SU-DHL-6 (cell line): ENCODE data around the gene SLC12A1.

Experiments
- H2AFZ ChIP-seq: fragments of 200-600 bp; sonication (generic); 2 replicates; pipeline ENCODE4 v1.6.1; 2014; ENCODE audit warnings: low read depth, mild to moderate bottlenecking, moderate library complexity, mixed read lengths, antibody characterized with exemption, low read length; ENCODE audit not compliant: severe bottlenecking
- H3F3A ChIP-seq: fragments of 200-600 bp; shearing (Covaris generic); 2 replicates; pipeline ENCODE4 v1.6.0; 2016; ENCODE audit warnings: antibody characterized with exemption, mild to moderate bottlenecking; ENCODE audit not compliant: insufficient read depth
- H3K27ac ChIP-seq: fragments of 200-600 bp; sonication (generic); 2 replicates; pipeline ENCODE4 v1.5.1; 2016; ENCODE audit warnings: low read depth, mild to moderate bottlenecking, low read length, moderate library complexity, mixed read lengths
- H3K27me3 ChIP-seq: fragments of 200-600 bp; sonication (generic), shearing (Covaris generic); 2 replicates; pipeline ENCODE4 v1.6.0; 2014; ENCODE audit warnings: mild to moderate bottlenecking, low read length
- H3K36me3 ChIP-seq: fragments of 200-600 bp; sonication (generic); 2 replicates; pipeline ENCODE4 v1.6.1; 2014; ENCODE audit warnings: mild to moderate bottlenecking, low read length, mixed read lengths
- H3K4me2 ChIP-seq: fragments of 300-600, 200-600 bp; shearing (Covaris generic), sonication (generic); 2 replicates; pipeline ENCODE4 v1.6.0; 2014; ENCODE audit warnings: low read length, low read depth, mild to moderate bottlenecking; ENCODE audit not compliant: poor library complexity, severe bottlenecking
- H3K4me3 ChIP-seq: fragments of 200-600 bp; sonication (generic); 2 replicates; pipeline ENCODE4 v1.5.1; 2014; ENCODE audit warnings: antibody characterized with exemption, low read length, mild to moderate bottlenecking, mixed read lengths; ENCODE audit not compliant: insufficient read depth, poor library complexity, severe bottlenecking
- H3K79me2 ChIP-seq: fragments of 200-600 bp; sonication (generic); 2 replicates; pipeline ENCODE4 v1.6.1; 2014; ENCODE audit warnings: mild to moderate bottlenecking, low read length, moderate library complexity; ENCODE audit not compliant: insufficient read depth
- H3K9ac ChIP-seq: fragments of 200-600 bp; sonication (generic); 2 replicates; pipeline ENCODE4 v1.7.0; 2014; ENCODE audit warnings: mild to moderate bottlenecking, low read length
- H3K9me2 ChIP-seq: fragments of 200-600 bp; sonication (generic); replicated peaks from 2 replicates; pipeline ENCODE4 v1.6.1; 2014; ENCODE audit warnings: low read length; ENCODE audit not compliant: insufficient read depth
- H3K9me3 ChIP-seq: fragments of 200-600 bp; sonication (generic); 2 replicates; pipeline ENCODE4 v1.6.1; 2014; ENCODE audit warnings: low read length, mixed read lengths; ENCODE audit not compliant: insufficient read depth
- H4K20me1 ChIP-seq: fragments of 200-600 bp; sonication (generic); 2 replicates; pipeline ENCODE4 v1.6.1; 2014; ENCODE audit warnings: low read depth, mild to moderate bottlenecking, antibody characterized with exemption, low read length, moderate library complexity, mixed read lengths
- CTCF ChIP-seq: fragments of 200-600 bp; sonication (generic); IDR thresholded peaks from one replicate; pipeline ENCODE4 v1.5.1; 2017; ENCODE audit warnings: antibody characterized with exemption, mild to moderate bottlenecking, low read length, moderate library complexity; ENCODE audit not compliant: insufficient read depth, poor library complexity, severe bottlenecking
- EZH2phosphoT487 ChIP-seq: fragments of 200-600 bp; sonication (generic), shearing (Covaris generic); conservative IDR thresholded peaks from 2 replicates; pipeline ENCODE4 v1.6.1; 2018; ENCODE audit warnings: mild to moderate bottlenecking, antibody characterized with exemption, low read length, moderate library complexity, mixed read lengths

SLC12A1 gene

GRCh38 chr15:48176112-48176511, 30.0 kb upstream of the SLC12A1 start:
- H3K79me2 ChIP-seq = no peaks in the 10 kb centered on the region
- TF ChIP-seq EZH2phosphoT487 (no peak), CTCF (no peak)

GRCh38 chr15:48176957-48177356, 29.1 kb upstream of the SLC12A1 start:
- Histone ChIP-seq H3K27ac (no peak overlapping the region), H3K9me2 (no peaks in the 10 kb centered on the region), H3K9me3 (no peaks in the 10 kb centered on the region), H3F3A (no peaks in the 10 kb centered on the region), H3K27me3 (no peaks in the 10 kb centered on the region), H3K4me3 (no peak overlapping the region), H4K20me1 (no peaks in the 10 kb centered on the region), H3K9ac (no peak overlapping the region), H3K4me2 (no peak overlapping the region), H2AFZ (no peak overlapping the region), H3K79me2 (no peaks in the 10 kb centered on the region), H3K36me3 (no peaks in the 10 kb centered on the region)
- TF ChIP-seq EZH2phosphoT487 (no peak), CTCF (no peak)

More at GRCh38 chr15:48176112-48176511, 30.0 kb upstream of the SLC12A1 start:
- no peak overlapping the region for H2AFZ ChIP-seq
- H3K4me3 ChIP-seq = no peak overlapping the region
- H4K20me1 ChIP-seq = no peaks in the 10 kb centered on the region
- no peaks in the 10 kb centered on the region for H3K36me3 ChIP-seq
- no peaks in the 10 kb centered on the region for H3K9me3 ChIP-seq
- H3K27ac ChIP-seq = no peak overlapping the region
- H3F3A ChIP-seq = no peaks in the 10 kb centered on the region
- H3K4me2 ChIP-seq = no peak overlapping the region
- H3K9ac ChIP-seq = no peak overlapping the region
- no peaks in the 10 kb centered on the region for H3K27me3 ChIP-seq
- no peaks in the 10 kb centered on the region for H3K9me2 ChIP-seq

- Histone ChIP-seq H4K20me1 (no peaks in the 10 kb centered on the region), H2AFZ (no peak overlapping the region), H3K9ac (no peak overlapping the region), H3K36me3 (no peaks in the 10 kb centered on the region), H3K4me2 (no peak overlapping the region), H3F3A (no peaks in the 10 kb centered on the region), H3K4me3 (no peak overlapping the region), H3K27ac (no peak overlapping the region), H3K79me2 (no peaks in the 10 kb centered on the region), H3K9me2 (no peaks in the 10 kb centered on the region), H3K27me3 (no peaks in the 10 kb centered on the region), H3K9me3 (no peaks in the 10 kb centered on the region)
- TF ChIP-seq EZH2phosphoT487 = no peak
- no peak for TF ChIP-seq CTCF
These were observed 28.7 kb upstream of the SLC12A1 start for GRCh38 chr15:48177383-48177765.
